NCI-H146 (cell line): ENCODE data around the gene ADORA1.

Experiments
- DNase-seq: peaks from one replicate; lab custom pipeline; 2025; lab: John Stamatoyannopoulos, UW

ADORA1 gene

GRCh38 chr1:203174324-203174985 lies 46.9 kb downstream of the ADORA1 start:
- no peak for DNase-seq

DNA sequence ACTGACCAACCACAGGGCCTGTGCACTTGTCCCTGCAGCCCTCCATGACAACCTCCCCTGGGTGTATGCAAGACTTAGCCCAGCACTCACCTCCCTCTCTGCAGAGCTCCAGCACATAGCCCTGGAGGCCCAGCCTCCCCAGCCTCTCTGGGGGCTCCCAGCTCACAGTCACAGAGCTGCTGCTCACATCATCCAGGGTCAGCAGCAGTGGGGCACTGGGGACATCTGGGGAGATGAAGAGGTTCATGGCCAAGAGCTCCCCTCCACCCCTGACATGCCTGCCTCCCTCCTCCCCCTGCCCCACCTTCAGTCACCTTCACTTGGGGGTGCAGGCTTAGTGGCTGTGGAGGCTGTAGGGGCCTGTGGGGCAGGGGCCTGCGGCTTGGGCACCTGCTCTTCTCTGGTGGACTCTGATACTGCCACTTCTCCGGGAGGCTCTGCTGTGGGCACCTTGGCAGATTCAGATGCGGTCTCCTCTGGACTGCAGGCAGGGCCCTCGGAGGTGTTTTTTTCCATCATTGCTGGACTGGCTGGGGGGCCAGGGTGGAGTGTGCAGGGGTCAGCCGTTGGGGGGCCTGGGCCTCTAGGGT lies 47.8 kb downstream of the ADORA1 start, which contains the start of gene MYBPH:
TSS of gene MYBPH (minus strand) at position 590 of the 590 bp plus-strand sequence. CDS start at position 519, 71 bp downstream.
- no peak for DNase-seq

DNA sequence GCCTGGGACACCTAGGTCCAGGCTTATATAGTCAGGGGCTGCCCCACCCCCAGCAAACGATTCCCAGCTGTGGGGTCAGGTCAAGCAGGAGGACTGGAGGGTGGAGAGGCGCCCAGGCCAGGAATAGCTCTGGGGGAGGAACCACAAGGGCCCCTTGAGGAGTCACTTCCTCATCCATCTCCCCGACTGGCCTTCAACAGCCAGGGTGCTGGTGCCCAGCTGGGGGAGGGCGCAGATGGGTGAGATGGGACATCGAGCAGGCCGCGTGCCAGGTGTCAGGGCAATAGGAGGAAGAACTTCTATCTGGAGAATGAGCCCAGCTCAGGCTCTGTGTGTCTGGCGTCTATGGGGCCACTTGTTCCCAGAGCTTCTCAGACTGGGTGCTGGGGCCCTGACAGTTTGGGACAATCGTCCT lies 48.3 kb downstream of the ADORA1 start:
- no peak for DNase-seq

GRCh38 chr1:203176273-203177035 lies 48.9 kb downstream of the ADORA1 start:
- DNase-seq = no peak

DNA sequence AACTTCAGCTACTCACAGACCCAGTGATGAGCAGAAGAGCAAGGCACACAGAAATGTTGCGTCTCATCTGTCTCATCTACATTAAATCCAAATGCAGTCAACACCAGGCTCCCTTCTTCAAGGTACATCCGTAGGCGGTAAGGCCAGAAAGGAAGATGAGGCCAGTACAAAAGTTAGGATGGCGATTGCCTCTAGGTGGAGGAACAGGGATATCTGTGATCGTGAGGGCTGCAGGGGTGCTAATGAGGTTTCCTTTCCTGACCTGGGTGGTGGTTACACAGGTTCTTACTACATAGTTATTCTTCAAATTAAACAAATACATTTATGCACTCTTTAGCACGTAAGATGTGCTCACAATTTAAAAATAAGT lies 49.5 kb downstream of the ADORA1 start:
- no peak for DNase-seq

DNA sequence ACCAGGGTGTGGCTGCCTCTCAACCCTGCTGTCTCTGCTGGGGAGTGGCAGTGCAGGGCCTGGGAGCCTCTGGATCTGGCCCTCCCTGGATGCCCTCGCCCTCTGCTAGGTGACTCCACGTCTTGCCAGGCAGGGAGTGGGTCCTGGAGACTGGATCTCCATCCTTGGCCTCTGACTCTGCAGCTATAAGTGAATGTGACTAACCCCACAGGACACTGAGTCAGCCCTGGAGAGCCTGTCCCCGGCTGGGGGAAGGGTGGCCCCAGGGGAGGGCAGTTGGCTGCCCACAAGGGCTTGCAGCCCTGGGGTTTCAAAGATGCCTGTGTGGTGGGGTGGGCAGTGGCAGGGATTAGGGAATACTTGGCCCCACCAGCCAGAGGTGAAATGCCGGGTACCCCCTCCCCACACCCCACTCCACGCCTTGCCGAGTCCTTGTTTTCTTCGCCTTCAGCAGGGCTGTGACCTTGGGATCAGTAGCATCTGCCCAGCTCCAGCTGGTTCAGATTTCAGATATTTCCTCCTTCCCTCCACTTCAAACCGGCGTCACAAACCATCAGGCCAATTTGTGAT lies 50.0 kb downstream of the ADORA1 start:
- DNase-seq = no peak

DNA sequence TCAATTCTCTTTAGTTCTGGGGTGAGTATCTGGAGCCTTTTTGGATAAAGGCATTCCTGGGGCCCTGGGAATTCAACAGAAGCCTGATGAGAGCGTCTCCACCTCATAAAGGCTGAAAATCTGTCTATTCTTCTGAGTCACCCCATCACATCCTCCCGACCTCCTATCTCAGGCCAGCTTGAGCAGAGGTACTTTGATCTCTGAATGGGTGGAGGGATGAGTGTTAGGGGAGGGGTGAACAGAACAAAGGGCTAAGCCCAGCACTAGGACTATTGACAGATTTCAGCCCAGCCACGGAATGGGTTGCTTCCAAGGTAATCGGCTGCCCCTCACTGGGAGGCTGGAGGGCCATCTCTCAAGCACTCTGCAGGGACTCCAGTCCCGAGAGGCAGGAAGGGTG lies 50.6 kb downstream of the ADORA1 start:
- DNase-seq = peak; percentile 47

DNA sequence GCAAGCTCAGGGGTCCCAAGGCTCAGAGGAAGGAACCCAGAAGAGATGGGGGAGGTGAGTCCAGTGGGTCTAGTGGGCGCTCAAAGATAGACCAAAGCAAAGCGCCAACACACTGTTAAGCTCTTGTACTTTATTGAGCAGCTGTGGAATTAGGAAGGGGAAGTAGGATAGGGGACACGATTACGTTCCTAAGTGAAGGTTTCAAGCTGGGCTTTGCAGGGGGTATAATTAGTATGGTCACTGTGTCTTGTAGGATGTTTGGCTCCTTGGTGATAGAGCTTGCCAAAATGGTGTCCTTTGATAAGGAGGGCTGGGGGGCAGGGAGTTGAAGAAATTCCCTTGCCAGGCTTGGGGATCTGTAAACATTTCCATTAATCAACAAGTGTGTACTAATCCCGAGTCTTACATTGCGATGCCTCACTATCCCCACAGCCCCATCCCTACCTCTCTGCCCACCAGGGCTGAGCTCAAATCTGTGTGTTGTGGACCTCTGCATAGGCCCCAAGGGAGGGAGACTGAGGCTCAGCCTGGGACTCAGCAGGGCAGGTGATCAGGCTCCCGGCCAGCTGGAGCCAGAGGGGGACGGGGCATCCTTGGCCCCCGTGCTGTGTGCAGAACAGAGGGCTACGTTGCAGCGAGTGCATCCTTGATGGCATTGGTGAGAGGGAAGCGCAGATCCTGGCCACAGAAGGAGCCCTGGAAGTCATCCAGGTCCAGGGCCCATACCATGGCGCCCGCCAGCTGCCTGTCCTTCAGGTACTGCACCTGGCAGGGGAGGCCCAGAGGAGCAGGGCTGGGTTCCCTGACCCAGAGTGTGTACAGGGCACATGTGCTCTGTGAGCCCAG lies 51.5 kb downstream of the ADORA1 start:
- DNase-seq = no peak

GRCh38 chr1:203179667-203180005 lies 52.1 kb downstream of the ADORA1 start:
- no peak for DNase-seq

DNA sequence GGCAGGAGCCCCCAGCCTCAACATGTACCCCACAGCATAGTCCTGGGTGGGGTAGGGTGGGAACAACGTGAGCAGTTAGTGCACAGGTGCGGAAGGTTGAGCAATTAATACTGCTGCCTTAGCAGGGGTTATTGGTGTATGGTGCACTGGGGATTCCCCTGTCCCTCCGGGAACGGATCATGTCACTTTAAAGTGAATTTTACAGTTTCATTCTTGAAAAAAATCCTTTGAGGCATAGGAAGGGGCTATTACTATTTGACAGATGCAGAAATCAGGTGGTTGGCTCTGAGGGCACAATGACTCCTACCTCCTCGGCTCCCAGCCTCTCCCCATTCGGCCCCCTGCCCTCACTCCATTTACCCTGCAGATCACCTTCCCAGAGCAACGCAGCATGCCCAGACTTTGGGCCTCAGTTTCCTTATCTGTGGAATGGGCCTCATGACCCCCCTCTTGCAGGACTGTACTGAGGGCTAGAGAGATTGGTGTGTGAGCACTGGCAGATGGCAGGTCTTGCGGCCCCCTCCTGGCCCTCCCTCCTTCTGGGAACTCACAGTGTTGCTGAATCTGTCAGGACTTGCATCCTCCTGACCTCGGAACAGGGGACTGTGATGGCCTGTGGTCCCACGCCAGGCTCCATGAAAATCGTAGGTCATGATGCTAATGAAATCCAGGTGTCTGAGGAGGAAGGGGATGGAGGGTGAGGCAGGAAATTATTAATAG lies 53.2 kb downstream of the ADORA1 start:
- DNase-seq = no peak

DNA sequence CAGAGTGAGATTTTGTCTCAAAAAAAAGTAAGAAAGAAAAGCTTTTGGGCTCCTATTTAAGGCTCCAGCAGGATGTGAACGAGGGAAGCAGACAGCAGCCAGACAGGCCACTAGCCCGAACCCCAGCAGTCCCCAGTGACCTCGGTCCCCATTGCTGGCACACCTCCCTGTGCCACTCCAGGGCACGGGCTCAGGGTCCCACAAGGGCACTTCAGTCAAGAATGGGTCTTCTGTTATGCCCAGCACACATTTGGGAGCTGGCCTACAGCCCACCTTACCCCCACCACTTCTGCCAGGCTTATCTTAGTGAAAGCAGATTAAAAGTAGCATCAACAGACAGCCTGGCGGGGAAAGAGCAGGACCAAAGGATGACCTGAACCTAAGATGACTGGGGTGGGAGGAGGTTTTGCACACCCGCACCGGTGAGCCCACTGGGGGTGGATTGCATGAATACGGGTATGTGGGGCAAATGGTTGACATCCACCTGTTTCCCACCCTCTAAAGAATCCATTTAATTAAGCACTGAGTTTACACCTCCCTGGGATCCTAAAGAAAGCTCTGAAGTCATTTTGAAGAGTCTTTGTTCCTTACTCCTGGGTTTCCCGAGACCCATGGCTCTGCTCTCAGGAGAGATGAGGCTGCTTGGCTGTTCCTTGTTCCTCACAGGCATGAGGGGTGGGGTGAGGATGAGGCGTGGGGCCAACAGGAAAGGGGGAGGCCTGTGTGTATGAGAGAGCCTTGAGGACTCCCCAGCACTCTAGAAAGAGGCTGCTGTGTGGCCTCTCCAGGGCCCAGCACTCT lies 54.3 kb downstream of the ADORA1 start:
- DNase-seq = no peak

DNA sequence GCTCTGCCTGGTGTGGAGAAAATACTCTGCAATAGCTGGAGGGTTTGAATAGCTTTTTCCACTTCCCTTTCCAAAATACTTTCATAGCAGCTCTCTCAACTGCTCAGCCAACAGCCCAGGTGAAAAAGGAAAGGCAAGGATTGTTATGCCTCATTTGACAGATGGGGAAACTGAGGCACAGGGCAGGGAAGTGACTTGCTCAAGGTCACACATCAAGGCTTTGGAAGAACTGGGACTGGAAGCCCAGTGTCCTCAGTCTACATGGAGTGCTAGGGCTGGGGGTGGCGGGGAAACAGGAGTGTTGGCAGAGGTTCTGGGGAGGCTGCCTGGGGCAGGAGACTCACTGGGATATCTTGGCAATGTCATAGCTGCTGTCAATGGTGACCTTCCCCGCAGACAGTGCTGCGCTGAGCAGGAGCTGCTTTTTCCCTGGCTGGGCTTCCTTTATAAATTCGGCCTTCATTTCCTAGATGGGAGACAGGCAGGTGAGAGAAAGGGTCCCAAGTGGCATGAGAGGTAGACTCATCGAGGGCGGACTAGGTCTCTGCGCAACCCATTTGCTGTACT lies 54.9 kb downstream of the ADORA1 start:
- DNase-seq = no peak

DNA sequence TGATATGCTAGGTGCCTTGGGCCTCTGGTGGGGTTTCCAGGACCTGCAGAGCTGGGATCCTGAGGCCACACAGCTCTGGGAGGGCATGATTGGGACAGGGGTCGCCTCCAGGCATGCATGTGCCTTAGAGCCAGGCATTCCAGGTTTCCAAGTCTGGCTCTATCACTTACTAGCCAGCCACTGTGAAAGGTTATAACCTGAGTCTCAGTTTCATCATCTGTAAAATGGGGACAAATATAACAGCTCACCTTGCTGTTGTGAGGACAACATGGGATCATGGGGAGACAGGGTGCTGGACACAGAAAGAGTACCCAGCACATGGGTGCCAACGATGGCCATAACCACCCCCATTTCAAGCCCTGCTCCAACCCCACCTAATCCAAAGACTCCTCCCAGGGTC lies 56.3 kb downstream of the ADORA1 start:
- DNase-seq = no peak

DNA sequence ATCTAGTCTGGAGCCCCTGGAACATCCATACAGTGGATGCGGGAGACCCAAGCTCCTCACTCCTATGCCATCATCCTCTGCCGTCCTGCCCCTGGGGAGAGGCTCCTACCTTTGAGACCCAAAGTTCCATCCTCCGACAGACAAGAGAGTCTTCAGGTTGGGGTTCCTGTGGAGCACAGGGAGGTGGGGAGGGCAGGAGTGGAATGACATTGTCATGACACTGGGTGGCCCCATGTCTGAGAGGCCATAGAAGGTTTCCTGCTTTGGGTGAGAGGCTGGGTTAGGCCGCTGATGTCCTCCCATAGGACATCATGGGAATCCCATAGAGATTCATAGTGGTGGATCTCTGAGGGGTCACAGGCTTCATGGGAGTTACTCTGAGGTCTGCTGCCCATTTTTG lies 56.9 kb downstream of the ADORA1 start:
- DNase-seq = no peak

GRCh38 chr1:203185061-203185461 lies 57.5 kb downstream of the ADORA1 start:
- no peak for DNase-seq

- no peak for DNase-seq
Observed at GRCh38 chr1:203185585-203185984, 58.1 kb downstream of the ADORA1 start.

DNA sequence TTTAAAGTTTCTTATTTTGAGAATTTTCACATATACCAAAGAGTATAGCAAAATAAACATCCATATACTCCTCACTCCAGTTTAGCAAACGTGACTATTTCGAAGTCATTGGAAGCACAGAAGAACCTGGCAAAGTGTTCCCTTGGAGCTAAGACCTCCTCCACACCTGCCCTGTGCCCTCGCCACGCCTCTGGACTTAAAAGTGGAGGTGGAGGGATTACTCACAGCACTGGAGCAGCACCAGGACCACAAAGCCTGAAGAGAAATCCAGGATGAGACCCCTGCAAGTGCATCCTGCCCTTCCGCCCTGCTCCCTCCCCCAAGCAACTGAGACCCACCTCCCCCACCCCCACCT lies 58.5 kb downstream of the ADORA1 start:
- no peak for DNase-seq

DNA sequence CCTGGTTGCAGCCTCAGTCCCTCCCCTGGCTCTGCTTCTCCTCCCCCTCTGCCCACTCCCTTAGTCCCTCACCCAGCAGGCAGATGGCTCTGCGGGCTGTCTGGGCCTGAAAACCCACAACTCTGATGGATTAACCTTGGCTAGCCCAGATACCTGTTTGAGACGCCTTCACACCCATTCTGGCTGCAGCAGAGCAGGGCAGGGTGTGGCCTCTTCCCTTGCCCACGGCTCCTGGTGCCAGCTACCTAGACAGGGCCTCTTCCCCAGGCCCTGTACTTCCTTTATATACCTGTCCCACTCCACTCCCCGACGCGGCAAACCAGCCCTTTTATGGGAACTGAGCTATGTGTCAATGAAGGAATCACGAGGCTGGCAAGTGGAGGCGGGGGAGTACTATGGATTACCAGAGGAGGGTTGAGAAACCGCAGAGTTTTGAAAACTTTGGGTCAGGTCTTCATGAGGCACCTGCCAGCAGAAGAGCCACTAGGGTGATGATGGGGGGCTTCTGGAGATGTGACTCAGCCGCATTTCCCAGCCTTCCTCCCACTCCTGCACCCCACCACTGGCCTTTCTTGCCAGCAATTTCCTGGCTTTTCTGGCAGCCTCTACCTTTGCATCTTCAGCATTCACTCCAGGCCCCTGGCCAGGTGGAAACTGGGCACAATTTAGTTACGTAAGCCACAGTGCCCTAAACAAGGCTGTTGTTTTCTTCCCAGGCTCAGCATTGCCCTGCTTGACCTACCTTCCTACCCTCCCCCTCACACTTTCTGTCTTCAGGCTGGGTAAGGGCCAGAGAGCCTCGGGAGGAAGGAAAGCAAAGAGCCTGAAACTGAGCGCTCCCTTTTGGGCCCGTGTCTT lies 59.1 kb downstream of the ADORA1 start, which contains the start of gene CHI3L1:
TSS of gene CHI3L1 (minus strand) at position 259 of the 858 bp plus-strand sequence. CDS start at position 178, 81 bp downstream.
- no peak for DNase-seq

- no peak for DNase-seq
Observed at GRCh38 chr1:203187304-203187685, 59.8 kb downstream of the ADORA1 start.
